Liver (tissue), 3 donors: ENCODE results near the gene APOA5.

Experiments
- ATF3 ChIP-seq: IDR thresholded peaks from 2 replicates; pipeline ENCODE4 v1.6.1; 2016; ENCODE audit warnings: antibody characterized with exemption
- CTCF ChIP-seq: fragments of 150-350 bp; IDR thresholded peaks from 2 replicates; pipeline ENCODE4 v1.5.1; 2017; ENCODE audit warnings: improper control_type of control experiment, low read depth, low read length; ENCODE audit not compliant: missing input control
- FOXA1 ChIP-seq: IDR thresholded peaks from 2 replicates; pipeline ENCODE4 v1.6.1; 2016; ENCODE audit warnings: antibody characterized with exemption
- FOXA2 ChIP-seq: IDR thresholded peaks from 2 replicates; pipeline ENCODE4 v1.6.1; 2016; ENCODE audit warnings: antibody characterized with exemption
- JUND ChIP-seq, 2 donors: IDR thresholded peaks; 2 replicates each; pipeline ENCODE4 v1.6.1; 2016; ENCODE audit warnings: antibody characterized with exemption in 2 of 2
- MAX ChIP-seq: IDR thresholded peaks from 2 replicates; pipeline ENCODE4 v1.6.1; 2016; ENCODE audit warnings: antibody characterized with exemption
- RAD21 ChIP-seq, 2 donors: IDR thresholded peaks; 2 replicates each; pipeline ENCODE4 v1.6.1; 2016; ENCODE audit warnings: antibody characterized with exemption in 2 of 2, mild to moderate bottlenecking in 2 of 2
- TAF1 ChIP-seq: conservative IDR thresholded peaks from 2 replicates; pipeline ENCODE4 v1.6.1; 2016; ENCODE audit warnings: antibody characterized with exemption, mild to moderate bottlenecking
- YY1 ChIP-seq: IDR thresholded peaks from 2 replicates; pipeline ENCODE4 v1.6.1; 2016; ENCODE audit warnings: antibody characterized with exemption, mild to moderate bottlenecking
- ZBTB33 ChIP-seq: IDR thresholded peaks from 2 replicates; pipeline ENCODE4 v1.6.1; 2016; ENCODE audit warnings: antibody characterized with exemption
- donor health status: healthy.
- donor health status: healthy.

GRCh38 chr11:116833816-116834534, 42.3 kb upstream of the APOA5 start:
- TF ChIP-seq YY1 (no peak), ZBTB33 (peak; percentile 10), FOXA1 (no peak), RAD21 (IDR thresholded peaks at IDR 0.05) (peak; percentile 20 to 28), MAX (peak; percentile 1), CTCF (no peak), ATF3 (no peak), JUND (IDR thresholded peaks at IDR 0.05) (no peak), TAF1 (peak; percentile 20), FOXA2 (peak; percentile 22)
